Activated B cell treated with CpG ODN at 0.5 μM for 24 hours (primary cell): ENCODE results near the gene CCSER2. TPM values are rescaled to one million over a fixed set of nuclear protein-coding genes. Genes with fewer than 3 reads are reported as not detected.

ENCODE experiments used
- ATAC-seq: fragments of 200-7000 bp; cut with Tn5 transposase; one replicate; pipeline ENCODE4 v1.10.0; 2021; ENCODE audit warnings: low read depth, mild to moderate bottlenecking, moderate library complexity
- CTCF ChIA-PET: fragments of 350-600 bp; sonication (Branson Sonifier 250); formaldehyde crosslinking; loops from one replicate; lab custom pipeline; 2021; ENCODE audit warnings: antibody characterized with exemption; lab: Charles Lee
- POLR2A ChIA-PET: fragments of 350-600 bp; sonication (Branson Sonifier 250); formaldehyde crosslinking; loops from one replicate; lab custom pipeline; 2021; ENCODE audit warnings: antibody characterized with exemption; lab: Charles Lee
- DNase-seq: peaks from one replicate; pipeline ENCODE4 v3.0.0; 2022
- H3K27ac Mint-ChIP-seq: one replicate; pipeline ENCODE4 v1.8.0; 2020; ENCODE audit warnings: mixed read lengths
- H3K27me3 Mint-ChIP-seq: one replicate; pipeline ENCODE4 v1.8.0; 2021; ENCODE audit warnings: mixed read lengths
- H3K36me3 Mint-ChIP-seq: one replicate; pipeline ENCODE4 v1.8.0; 2021; ENCODE audit warnings: low read depth, mixed read lengths
- H3K4me1 Mint-ChIP-seq: one replicate; pipeline ENCODE4 v1.8.0; 2021; ENCODE audit warnings: mixed read lengths
- H3K4me3 Mint-ChIP-seq: one replicate; pipeline ENCODE4 v1.8.0; 2020; ENCODE audit warnings: mild to moderate bottlenecking, mixed read lengths
- H3K9me3 Mint-ChIP-seq: one replicate; pipeline ENCODE4 v1.8.0; 2020; ENCODE audit warnings: mixed read lengths
- intact Hi-C: fragments of 100-400 bp; cut with micrococcal nuclease; formaldehyde crosslinking; loops from one replicate; pipeline ENCODE4 v1.15.1; 2024
- total RNA-seq: library from RNA; stranded (reverse); gene quantifications from 2 replicates; pipeline ENCODE4 v1.2.3, GENCODE V29; 2022
- TF ChIP-seq, protein P1 (sequence below): fragments of 200-600 bp; IDR thresholded peaks from one replicate; pipeline ENCODE4 v1.8.0; 2022; ENCODE audit warnings: antibody characterized with exemption, mild to moderate bottlenecking

The CCSER2 gene
- total RNA-seq, 1 donor from 2014 or later = 57.1 TPM

- peaks cover 57% of the 10 kb centered on the region for H3K36me3 Mint-ChIP-seq
- peaks cover 5% of the 10 kb centered on the region for H3K4me1 Mint-ChIP-seq
- CTCF ChIA-PET = interaction anchor here (1.0 to 1.4 kb wide), 2 partner anchors 21 to 164 kb away, joined by 3 read pairs; no protein-coding TSS in a partner anchor
- H3K4me3 Mint-ChIP-seq = no peak overlapping the region
- ATAC-seq = no peak
- no peaks in the 10 kb centered on the region for H3K27me3 Mint-ChIP-seq
- no peak overlapping the region for H3K27ac Mint-ChIP-seq
- POLR2A ChIA-PET = no interaction called here
- intact Hi-C loops = no loop called here
- DNase-seq = no peak
- TF ChIP-seq, protein P1, sequence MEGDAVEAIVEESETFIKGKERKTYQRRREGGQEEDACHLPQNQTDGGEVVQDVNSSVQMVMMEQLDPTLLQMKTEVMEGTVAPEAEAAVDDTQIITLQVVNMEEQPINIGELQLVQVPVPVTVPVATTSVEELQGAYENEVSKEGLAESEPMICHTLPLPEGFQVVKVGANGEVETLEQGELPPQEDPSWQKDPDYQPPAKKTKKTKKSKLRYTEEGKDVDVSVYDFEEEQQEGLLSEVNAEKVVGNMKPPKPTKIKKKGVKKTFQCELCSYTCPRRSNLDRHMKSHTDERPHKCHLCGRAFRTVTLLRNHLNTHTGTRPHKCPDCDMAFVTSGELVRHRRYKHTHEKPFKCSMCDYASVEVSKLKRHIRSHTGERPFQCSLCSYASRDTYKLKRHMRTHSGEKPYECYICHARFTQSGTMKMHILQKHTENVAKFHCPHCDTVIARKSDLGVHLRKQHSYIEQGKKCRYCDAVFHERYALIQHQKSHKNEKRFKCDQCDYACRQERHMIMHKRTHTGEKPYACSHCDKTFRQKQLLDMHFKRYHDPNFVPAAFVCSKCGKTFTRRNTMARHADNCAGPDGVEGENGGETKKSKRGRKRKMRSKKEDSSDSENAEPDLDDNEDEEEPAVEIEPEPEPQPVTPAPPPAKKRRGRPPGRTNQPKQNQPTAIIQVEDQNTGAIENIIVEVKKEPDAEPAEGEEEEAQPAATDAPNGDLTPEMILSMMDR = no peak
- H3K9me3 Mint-ChIP-seq = peaks cover 4% of the 10 kb centered on the region
Observed at GRCh38 chr10:84373000-84373399, 44.6 kb downstream of the CCSER2 start.

GRCh38 chr10:84374455-84374854, 46.1 kb downstream of the CCSER2 start:
- no peak for DNase-seq
- Mint-ChIP-seq H3K36me3 (peaks cover 59% of the 10 kb centered on the region), H3K27ac (no peak overlapping the region), H3K4me1 (peaks cover 5% of the 10 kb centered on the region), H3K9me3 (no peaks in the 10 kb centered on the region), H3K4me3 (no peak overlapping the region), H3K27me3 (no peaks in the 10 kb centered on the region)
- ChIA-PET POLR2A (no interaction called here), CTCF (interaction anchor here (1.0 to 2.0 kb wide), 3 partner anchors 163 to 166 kb away, joined by 3 to 11 read pairs (median 7); no protein-coding TSS in a partner anchor)
- TF ChIP-seq, protein P1 = no peak
- ATAC-seq = no peak
- intact Hi-C loops = no loop called here

- H3K27ac Mint-ChIP-seq = no peak overlapping the region
- TF ChIP-seq, protein P1 = peak; percentile 91
- H3K4me1 Mint-ChIP-seq = peaks cover 5% of the 10 kb centered on the region
- H3K9me3 Mint-ChIP-seq = no peaks in the 10 kb centered on the region
- intact Hi-C loops = loop anchor here (1.0 kb wide), 2 partner anchors 111 to 162 kb away; no protein-coding TSS in a partner anchor
- no peaks in the 10 kb centered on the region for H3K27me3 Mint-ChIP-seq
- DNase-seq (no peak), ATAC-seq (no peak)
- POLR2A ChIA-PET = no interaction called here
- no peak overlapping the region for H3K4me3 Mint-ChIP-seq
- CTCF ChIA-PET = interaction anchor here (1.2 to 2.0 kb wide), 3 partner anchors 139 to 165 kb away, joined by 3 to 11 read pairs (median 7); no protein-coding TSS in a partner anchor
- peaks cover 62% of the 10 kb centered on the region for H3K36me3 Mint-ChIP-seq
Observed at GRCh38 chr10:84375011-84375410, 46.6 kb downstream of the CCSER2 start.

- H3K4me1 Mint-ChIP-seq = peaks cover 5% of the 10 kb centered on the region
- H3K27me3 Mint-ChIP-seq = no peaks in the 10 kb centered on the region
- no peak overlapping the region for H3K4me3 Mint-ChIP-seq
- ChIA-PET POLR2A (no interaction called here), CTCF (interaction anchor here (1.1 to 1.2 kb wide), 2 partner anchors 138 to 162 kb away, joined by 3 to 5 read pairs; no protein-coding TSS in a partner anchor)
- intact Hi-C loops = loop anchor here (1.0 kb wide), 2 partner anchors 112 to 161 kb away; no protein-coding TSS in a partner anchor
- DNase-seq (no peak), ATAC-seq (no peak)
- TF ChIP-seq, protein P1 = no peak
- no peak overlapping the region for H3K27ac Mint-ChIP-seq
- H3K9me3 Mint-ChIP-seq = no peaks in the 10 kb centered on the region
- H3K36me3 Mint-ChIP-seq = peaks cover 68% of the 10 kb centered on the region
Observed at GRCh38 chr10:84375881-84376280, 47.5 kb downstream of the CCSER2 start.

DNA sequence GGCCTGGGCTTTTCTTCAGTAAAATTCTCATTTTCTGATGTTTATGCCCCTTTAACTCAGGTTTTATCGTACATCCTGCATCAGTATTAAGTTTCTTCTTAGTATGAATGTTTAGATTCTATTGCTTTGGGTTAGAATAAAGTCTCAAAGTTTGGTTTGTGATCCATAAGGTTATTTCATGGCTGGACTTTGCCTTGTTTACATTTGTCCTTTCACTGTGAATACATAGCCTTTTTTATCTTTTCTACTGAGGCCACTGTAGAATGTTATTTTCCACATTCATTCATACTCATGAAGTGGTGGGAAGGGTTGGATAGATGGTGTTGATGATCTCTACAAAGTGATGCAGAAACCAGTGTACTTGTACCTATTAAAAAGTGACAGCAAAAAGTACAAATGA, 59.8 kb downstream of the CCSER2 start:
- TF ChIP-seq, protein P1 = no peak
- no peak overlapping the region for H3K4me3 Mint-ChIP-seq
- CTCF ChIA-PET = no interaction called here
- ATAC-seq = no peak
- H3K4me1 Mint-ChIP-seq = no peaks in the 10 kb centered on the region
- no peak for DNase-seq
- H3K27me3 Mint-ChIP-seq = no peaks in the 10 kb centered on the region
- POLR2A ChIA-PET = no interaction called here
- H3K27ac Mint-ChIP-seq = no peak overlapping the region
- no peaks in the 10 kb centered on the region for H3K9me3 Mint-ChIP-seq
- intact Hi-C loops = no loop called here
- peaks cover 44% of the 10 kb centered on the region for H3K36me3 Mint-ChIP-seq
